ENCODE measurements around the gene YDJC. TPM values are rescaled to one million over a fixed set of nuclear protein-coding genes. Genes with fewer than 3 reads are reported as not detected.

Gene YDJC
- total and polyA plus RNA-seq, 2 of the 8 experiments (the other 6 are each of a cell fraction or from before 2014, with no cell fraction given) = 36.7 to 45.2 TPM

GRCh38 chr22:21679383-21679782 lies 49.6 kb upstream of the YDJC start (continued):
- TF ChIP-seq CHD7 (IDR thresholded peaks at IDR 0.05; ENCODE audit: insufficient replicate concordance, low read length) (no peak), SIN3A (conservative IDR thresholded peaks at IDR 0.05 in 1 of 2, IDR thresholded peaks at IDR 0.05 in 1 of 2; ENCODE audit: low read depth in 1 of 2, low read length in 2 of 2) (no peak), NRF1 (IDR thresholded peaks at IDR 0.05; ENCODE audit: low read depth, low read length) (no peak), USF2 (IDR thresholded peaks at IDR 0.05; ENCODE audit: low read length) (no peak), MAFK (IDR thresholded peaks at IDR 0.05; ENCODE audit: low read depth, low read length) (no peak), CHD2 (IDR thresholded peaks at IDR 0.05; ENCODE audit: low read length) (no peak), JUND (IDR thresholded peaks at IDR 0.05; ENCODE audit: low read length) (no peak), SUZ12 (IDR thresholded peaks at IDR 0.05; ENCODE audit: low read length) (no peak), POLR2A (IDR thresholded peaks at IDR 0.05; ENCODE audit: control extremely low read depth in 1 of 2, low read depth in 2 of 2, low read length in 2 of 2) (no peak), SP4 (IDR thresholded peaks at IDR 0.05; ENCODE audit: low read length) (no peak), MAX (IDR thresholded peaks at IDR 0.05) (no peak)

Measured in H1 (cell line).